H1 (cell line): ENCODE measurements around the gene TRAF1. TPM values are rescaled to one million over a fixed set of nuclear protein-coding genes. Genes with fewer than 3 reads are reported as not detected.

Experiments
- KDM4A ChIP-seq: IDR thresholded peaks from one replicate; pipeline ENCODE4 v1.7.1; 2012; ENCODE audit warnings: low read depth, mild to moderate bottlenecking, moderate library complexity, low read length, inconsistent platforms; ENCODE audit not compliant: severe bottlenecking
- TCF12 ChIP-seq: IDR thresholded peaks from 2 replicates; pipeline ENCODE4 v1.6.1; 2011; ENCODE audit warnings: low read depth, mild to moderate bottlenecking, low read length
- polyA plus RNA-seq, 7 experiments: library from polyadenylated mRNA; depleted of rRNA in 3 of 7; stranded (reverse) in 5 of 7; unstranded in 2 of 7; fragments of >200 nt in 5 of 7; fragments of 200-250 nt in 2 of 7; gene quantifications; 1 replicate in 5 of 7; 2 replicates in 1 of 7; 4 replicates in 1 of 7; pipeline versions ENCODE4 v1.2.1 to v1.2.3, GENCODE V29; 2011 to 2013; ENCODE audit warnings: missing spikeins in 2 of 7, mixed read lengths in 2 of 7
- total RNA-seq: library from RNA; stranded (reverse); fragmentation: NEBNext Ultra II Directional; extraction: Animal tissue kit (Norgen Biotek cat#: 25700); gene quantifications from 2 replicates; pipeline ENCODE4 v1.2.1, GENCODE V29; 2021

Gene TRAF1
- total and polyA plus RNA-seq, 2 of the 8 experiments (the other 6 are each of a cell fraction or from before 2014, with no cell fraction given): 1.6 to 3.2 TPM

GRCh38 chr9:120872791-120873502 lies 53.6 kb downstream of the TRAF1 start (continued):
- no peak for TF ChIP-seq TCF12
- TF ChIP-seq KDM4A: no peak
- TF ChIP-seq, all 59 proteins: peak for 2
